Lower leg skin (tissue), 3 donors: ENCODE results near the gene HYAL1.

ENCODE experiments used
- POLR2A ChIP-seq, 2 donors: fragments of 450-650 bp; IDR thresholded peaks; one replicate each; pipeline ENCODE4 v1.6.1; 2016 to 2017; ENCODE audit warnings: antibody characterized with exemption in 2 of 2, mild to moderate bottlenecking in 1 of 2, moderate library complexity in 1 of 2
- TF ChIP-seq, protein P1 (sequence below), 3 donors: fragments of 450-650 bp; IDR thresholded peaks; one replicate each; pipeline ENCODE4 v1.5.1; 2016; ENCODE audit warnings: antibody characterized with exemption in 3 of 3, mild to moderate bottlenecking in 3 of 3, moderate library complexity in 2 of 3

DNA sequence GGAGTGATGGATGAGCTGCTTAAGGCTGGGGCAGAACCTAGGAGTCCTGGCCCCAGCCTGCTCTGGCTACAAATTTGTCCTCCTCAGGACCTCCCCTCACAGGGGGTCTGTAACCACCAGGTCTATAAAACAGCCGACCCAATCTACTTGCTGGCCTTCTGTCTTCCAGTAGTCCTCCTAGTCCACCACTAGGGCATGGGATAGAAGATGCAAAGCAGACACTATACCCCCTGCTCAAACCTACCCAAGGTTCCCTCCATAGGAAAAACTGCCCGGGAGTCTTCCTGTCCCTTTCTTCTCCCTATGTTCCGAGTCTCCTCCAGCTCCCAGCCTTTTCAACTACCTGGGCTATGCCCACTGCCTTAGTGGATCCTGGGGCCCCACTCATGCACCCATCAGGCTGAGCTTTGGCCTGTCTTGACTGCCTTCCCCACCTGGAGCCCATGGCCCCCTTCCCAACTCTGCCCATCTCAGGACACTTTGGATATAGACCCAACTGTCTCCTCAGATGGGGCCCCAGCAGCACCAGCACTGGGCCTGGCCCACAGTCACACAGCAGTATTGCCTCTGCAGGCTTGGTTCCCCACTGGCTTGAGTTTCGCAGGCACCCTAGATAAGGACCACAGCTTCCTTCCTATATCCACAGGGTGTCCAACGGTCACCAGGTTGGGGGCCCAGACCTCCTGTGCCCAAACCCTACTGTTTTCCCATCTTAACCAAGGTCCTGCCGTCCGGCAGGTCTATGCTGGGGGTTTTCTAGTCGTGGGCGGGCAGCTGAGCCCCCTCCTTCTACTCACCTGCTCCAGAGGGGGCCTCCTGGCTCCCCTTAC, 5.3 kb downstream of the HYAL1 start:
- TF ChIP-seq, protein P1, sequence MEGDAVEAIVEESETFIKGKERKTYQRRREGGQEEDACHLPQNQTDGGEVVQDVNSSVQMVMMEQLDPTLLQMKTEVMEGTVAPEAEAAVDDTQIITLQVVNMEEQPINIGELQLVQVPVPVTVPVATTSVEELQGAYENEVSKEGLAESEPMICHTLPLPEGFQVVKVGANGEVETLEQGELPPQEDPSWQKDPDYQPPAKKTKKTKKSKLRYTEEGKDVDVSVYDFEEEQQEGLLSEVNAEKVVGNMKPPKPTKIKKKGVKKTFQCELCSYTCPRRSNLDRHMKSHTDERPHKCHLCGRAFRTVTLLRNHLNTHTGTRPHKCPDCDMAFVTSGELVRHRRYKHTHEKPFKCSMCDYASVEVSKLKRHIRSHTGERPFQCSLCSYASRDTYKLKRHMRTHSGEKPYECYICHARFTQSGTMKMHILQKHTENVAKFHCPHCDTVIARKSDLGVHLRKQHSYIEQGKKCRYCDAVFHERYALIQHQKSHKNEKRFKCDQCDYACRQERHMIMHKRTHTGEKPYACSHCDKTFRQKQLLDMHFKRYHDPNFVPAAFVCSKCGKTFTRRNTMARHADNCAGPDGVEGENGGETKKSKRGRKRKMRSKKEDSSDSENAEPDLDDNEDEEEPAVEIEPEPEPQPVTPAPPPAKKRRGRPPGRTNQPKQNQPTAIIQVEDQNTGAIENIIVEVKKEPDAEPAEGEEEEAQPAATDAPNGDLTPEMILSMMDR (IDR thresholded peaks at IDR 0.05), result no peak
- no peak for TF ChIP-seq POLR2A (IDR thresholded peaks at IDR 0.05)
